AG04450 (cell line): ENCODE data around the gene TRIM8. TPM values are rescaled to one million over a fixed set of nuclear protein-coding genes. Genes with fewer than 3 reads are reported as not detected.

Experiments
- CTCF ChIA-PET: fragments of 300-600, 350-600 bp; formaldehyde crosslinking; extraction: SDS; loops from one replicate; lab custom pipeline; 2022; ENCODE audit warnings: antibody characterized with exemption, inconsistent platforms; lab: Charles Lee
- POLR2A ChIA-PET: fragments of 350-600 bp; formaldehyde crosslinking; extraction: SDS; loops from one replicate; lab custom pipeline; 2021; ENCODE audit warnings: antibody characterized with exemption, inconsistent platforms; lab: Yijun Ruan, JAX
- DNase-seq: peaks from one replicate; pipeline ENCODE4 v3.0.0-alpha.2; 2011; ENCODE audit warnings: low read depth, low spot score
- H3K27ac ChIP-seq: one replicate; pipeline ENCODE4 v1.5.1; 2012; ENCODE audit warnings: low read depth, low read length, control low read depth
- H3K27me3 ChIP-seq: one replicate; pipeline ENCODE4 v1.6.0; 2012; ENCODE audit warnings: low read length; ENCODE audit not compliant: control insufficient read depth, insufficient read depth
- H3K4me3 ChIP-seq: 2 replicates; pipeline ENCODE4 v1.5.1; 2011; ENCODE audit warnings: mild to moderate bottlenecking, low read depth, low read length, control low read depth
- H3K9me3 ChIP-seq: 2 replicates; pipeline ENCODE4 v1.5.1; 2012; ENCODE audit warnings: low read length; ENCODE audit not compliant: control insufficient read depth, insufficient read depth
- CTCF ChIP-seq: IDR thresholded peaks from 2 replicates; pipeline ENCODE4 v1.5.1; 2011; ENCODE audit warnings: low read depth, low read length, control low read depth, inconsistent platforms
- polyA plus RNA-seq: library from polyadenylated mRNA; depleted of rRNA; stranded (reverse); fragments of >200 nt; gene quantifications from 2 replicates; pipeline ENCODE4 v1.2.3, GENCODE V29; 2011

Gene TRIM8
- polyA plus RNA-seq, 1 experiment, result 66.8 TPM

- ChIA-PET CTCF (no interaction called here), POLR2A (no interaction called here)
- no peaks in the 10 kb centered on the region for H3K27me3 ChIP-seq
- no peak for TF ChIP-seq CTCF
- no peaks in the 10 kb centered on the region; the same call in 1 of the 2 replicates for H3K9me3 ChIP-seq
- no peak overlapping the region for H3K4me3 ChIP-seq
- no peak overlapping the region for H3K27ac ChIP-seq
- DNase-seq, result no peak
Measured at GRCh38 chr10:102654566-102654965, 10.3 kb downstream of the TRIM8 start.

- Histone ChIP-seq H3K9me3 (no peaks in the 10 kb centered on the region; the same call in 1 of the 2 replicates), H3K27me3 (no peaks in the 10 kb centered on the region), H3K27ac (no peak overlapping the region), H3K4me3 (no peak overlapping the region)
- POLR2A ChIA-PET, result interaction anchor here (1.7 to 2.5 kb wide), 2 partner anchors 9 to 21 kb away, joined by 3 to 11 read pairs; no protein-coding TSS in a partner anchor
- no peak for DNase-seq
- CTCF ChIA-PET, result no interaction called here
- TF ChIP-seq CTCF, result no peak
Measured at GRCh38 chr10:102654969-102655368, 10.7 kb downstream of the TRIM8 start.

- no peak overlapping the region for H3K27ac ChIP-seq
- POLR2A ChIA-PET, result interaction anchor here (1.7 to 2.5 kb wide), 2 partner anchors 10 to 20 kb away, joined by 3 to 11 read pairs; no protein-coding TSS in a partner anchor
- no peaks in the 10 kb centered on the region for H3K27me3 ChIP-seq
- CTCF ChIA-PET, result no interaction called here
- DNase-seq, result no peak
- no peak for TF ChIP-seq CTCF
- H3K4me3 ChIP-seq, result no peak overlapping the region
- H3K9me3 ChIP-seq, result no peaks in the 10 kb centered on the region; the same call in 1 of the 2 replicates
Measured at GRCh38 chr10:102656026-102656425, 11.7 kb downstream of the TRIM8 start.

- H3K27ac ChIP-seq, result no peak overlapping the region
- no peak for DNase-seq
- no peak for TF ChIP-seq CTCF
- no peaks in the 10 kb centered on the region for H3K27me3 ChIP-seq
- H3K4me3 ChIP-seq, result no peak overlapping the region
- ChIA-PET POLR2A (interaction anchor here (1.7 to 2.5 kb wide), 2 partner anchors 11 to 19 kb away, joined by 3 to 11 read pairs; no protein-coding TSS in a partner anchor), CTCF (no interaction called here)
- no peaks in the 10 kb centered on the region; the same call in 1 of the 2 replicates for H3K9me3 ChIP-seq
Measured at GRCh38 chr10:102656791-102657371, 12.6 kb downstream of the TRIM8 start.

GRCh38 chr10:102657451-102657850 is 13.2 kb downstream of the TRIM8 start:
- Histone ChIP-seq H3K27me3 (no peaks in the 10 kb centered on the region), H3K4me3 (no peak overlapping the region), H3K9me3 (no peaks in the 10 kb centered on the region; the same call in 1 of the 2 replicates), H3K27ac (no peak overlapping the region)
- TF ChIP-seq CTCF, result no peak
- CTCF ChIA-PET, result no interaction called here
- POLR2A ChIA-PET, result interaction anchor here (2.5 kb wide), 1 partner anchor 11 kb away, joined by 11 read pairs; no protein-coding TSS in a partner anchor
- no peak for DNase-seq
